OCI-LY7 (cell line): ENCODE results near the gene MIEN1.

Source experiments
- CTCF ChIP-seq: fragments of 200-600 bp; sonication (generic); conservative IDR thresholded peaks from 2 replicates; pipeline ENCODE4 v1.5.1; 2014; ENCODE audit warnings: mild to moderate bottlenecking, antibody characterized with exemption, low read length, moderate library complexity, mixed read lengths
- EZH2phosphoT487 ChIP-seq: fragments of 200-600 bp; sonication (generic); IDR thresholded peaks from 2 replicates; pipeline ENCODE4 v1.6.1; 2018; ENCODE audit warnings: low read depth, borderline replicate concordance, mild to moderate bottlenecking, mixed run types, antibody characterized with exemption, low read length, moderate library complexity, mixed read lengths

- TF ChIP-seq CTCF, result no peak
- no peak for TF ChIP-seq EZH2phosphoT487
Measured at GRCh38 chr17:39740357-39741111, 10.2 kb upstream of the MIEN1 start.
